GM19438 (cell line): ENCODE data around the gene ZDHHC11B.
"Not testable (repeated sequence)": the region's sequence is repeated elsewhere in the genome, so short reads cannot be mapped to it uniquely, and the experiment has no call there.

ENCODE experiments used
- ATAC-seq: cut with Tn5 transposase; IDR thresholded peaks from one replicate; pipeline ENCODE4 v1.9.1; 2021; ENCODE audit warnings: low read depth; ENCODE audit not compliant: unreplicated experiment

The ZDHHC11B gene, protein sequence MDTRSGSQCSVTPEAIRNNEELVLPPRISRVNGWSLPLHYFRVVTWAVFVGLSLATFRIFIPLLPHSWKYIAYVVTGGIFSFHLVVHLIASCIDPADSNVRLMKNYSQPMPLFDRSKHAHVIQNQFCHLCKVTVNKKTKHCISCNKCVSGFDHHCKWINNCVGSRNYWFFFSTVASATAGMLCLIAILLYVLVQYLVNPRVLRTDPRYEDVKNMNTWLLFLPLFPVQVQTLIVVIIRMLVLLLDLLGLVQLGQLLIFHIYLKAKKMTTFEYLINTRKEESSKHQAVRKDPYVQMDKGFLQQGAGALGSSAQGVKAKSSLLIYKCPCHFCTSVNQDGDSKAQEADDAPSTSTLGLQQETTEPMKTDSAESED

DNA sequence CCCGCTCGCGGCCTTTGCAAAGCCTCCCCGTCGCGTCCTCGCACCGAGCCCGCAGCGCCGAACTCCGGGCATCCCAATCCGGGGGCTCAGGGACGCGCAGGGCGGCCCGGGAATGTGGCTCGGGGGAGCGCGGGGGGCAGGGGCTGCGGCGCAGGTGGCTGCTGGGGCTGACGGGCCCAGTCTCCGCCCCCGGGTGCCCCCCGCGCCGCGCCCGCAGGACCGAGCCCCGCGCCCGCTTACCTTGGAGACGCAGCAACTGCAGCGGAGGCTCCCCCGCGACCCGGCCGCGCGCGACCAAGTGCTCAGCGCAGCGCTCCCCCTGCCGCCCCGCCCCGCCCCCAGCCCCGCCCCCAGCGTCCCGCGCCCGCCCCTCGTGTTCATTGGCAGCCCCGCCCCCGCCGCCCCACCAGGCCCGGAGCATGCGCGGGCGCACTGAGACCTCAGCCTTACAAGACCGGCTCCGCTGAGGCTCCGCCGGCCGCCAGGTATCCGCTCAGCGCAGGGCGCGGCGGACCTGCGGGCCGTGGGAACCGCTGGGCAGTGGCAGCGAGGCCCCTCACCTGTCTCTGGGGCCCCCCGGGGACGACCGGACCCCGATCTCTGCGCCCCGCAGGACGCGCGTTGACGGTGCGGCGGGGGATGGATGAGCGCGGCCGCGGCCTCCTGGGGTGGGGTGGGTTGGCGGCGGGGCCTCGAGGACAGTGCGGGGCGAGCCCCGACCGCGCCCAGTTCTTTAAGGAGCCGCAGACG, at the start of gene ZDHHC11B:
Gene ZDHHC11B (minus strand): TSS at position 302 of the 750 bp plus-strand sequence. CDS start 17,810 bp downstream, outside the sequence.
- ATAC-seq = peak; percentile 67

DNA sequence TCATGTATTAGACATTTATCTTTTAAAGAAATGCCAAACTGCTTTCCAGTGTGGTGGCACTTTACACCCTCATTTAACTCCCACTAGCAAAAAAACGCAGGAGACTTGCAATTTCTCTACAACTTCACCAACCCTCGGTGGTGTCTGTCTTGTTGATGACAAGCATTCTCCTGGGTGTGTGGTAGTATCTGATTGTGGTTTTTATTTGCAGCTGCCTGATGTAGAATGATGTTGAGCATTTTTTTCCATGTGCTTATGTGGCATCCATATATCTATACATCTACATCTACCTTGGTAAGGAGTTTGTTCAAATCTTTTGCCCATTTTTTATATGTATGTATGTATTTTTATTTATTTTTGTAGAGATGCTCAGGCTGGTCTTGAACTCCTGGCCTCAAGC, 49.5 kb upstream of the ZDHHC11B start:
- not testable (repeated sequence) for ATAC-seq

DNA sequence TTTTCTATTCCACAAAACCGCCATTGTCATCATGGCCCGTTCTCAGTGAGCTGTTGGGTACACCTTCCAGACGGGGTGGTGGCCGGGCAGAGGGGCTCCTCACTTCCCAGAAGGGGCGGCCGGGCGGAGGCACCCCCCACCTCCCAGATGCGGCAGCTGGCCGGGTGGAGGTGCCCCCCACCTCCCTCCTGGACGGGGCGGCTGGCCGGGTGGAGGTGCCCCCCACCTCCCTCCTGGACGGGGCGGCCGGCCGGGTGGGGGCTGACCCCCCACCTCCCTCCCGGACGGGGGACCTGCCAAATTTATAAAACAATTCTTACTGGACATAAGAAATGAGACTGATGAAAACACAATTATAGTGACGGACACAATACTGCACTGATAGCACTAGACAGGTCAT, 43.7 kb upstream of the ZDHHC11B start:
- ATAC-seq = not testable (repeated sequence)

DNA sequence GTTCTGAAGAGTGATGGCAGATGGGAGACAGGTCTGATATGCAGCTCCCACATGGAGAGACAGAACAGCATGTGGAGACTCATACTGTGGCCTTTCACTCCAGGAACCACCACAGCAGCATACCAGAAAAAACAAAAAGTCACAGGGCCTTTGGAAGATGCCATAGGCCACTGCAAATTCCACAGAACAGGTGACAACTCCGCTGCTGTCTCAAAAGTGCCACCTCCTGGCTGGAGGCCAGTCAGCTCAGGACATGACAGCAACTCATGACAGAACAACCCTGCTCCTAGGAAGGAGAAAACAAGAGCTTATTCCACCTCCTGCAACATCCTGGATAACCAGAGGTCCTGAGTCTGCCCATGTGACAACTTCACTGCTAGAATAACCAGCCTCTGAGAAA, 41.0 kb upstream of the ZDHHC11B start:
- ATAC-seq = not testable (repeated sequence)

DNA sequence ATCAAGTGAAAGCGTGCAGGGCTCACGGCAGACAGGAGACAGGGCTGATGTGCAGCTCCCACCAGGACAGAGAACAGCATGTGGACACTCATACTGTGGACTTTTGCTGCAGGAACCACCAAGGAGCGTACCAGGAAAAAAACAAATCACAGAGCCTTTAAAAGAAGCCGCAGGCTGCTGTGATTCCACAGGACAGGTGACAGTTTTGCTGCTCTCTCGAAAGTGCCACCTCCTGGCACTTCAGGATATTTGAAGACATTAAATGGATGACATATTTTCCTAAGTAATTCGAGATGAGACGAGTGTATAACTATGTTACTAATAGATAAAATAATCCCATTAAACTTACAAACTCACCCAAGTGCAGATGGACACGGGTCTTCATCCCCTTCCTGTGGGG, 37.0 kb upstream of the ZDHHC11B start:
- no peak for ATAC-seq

DNA sequence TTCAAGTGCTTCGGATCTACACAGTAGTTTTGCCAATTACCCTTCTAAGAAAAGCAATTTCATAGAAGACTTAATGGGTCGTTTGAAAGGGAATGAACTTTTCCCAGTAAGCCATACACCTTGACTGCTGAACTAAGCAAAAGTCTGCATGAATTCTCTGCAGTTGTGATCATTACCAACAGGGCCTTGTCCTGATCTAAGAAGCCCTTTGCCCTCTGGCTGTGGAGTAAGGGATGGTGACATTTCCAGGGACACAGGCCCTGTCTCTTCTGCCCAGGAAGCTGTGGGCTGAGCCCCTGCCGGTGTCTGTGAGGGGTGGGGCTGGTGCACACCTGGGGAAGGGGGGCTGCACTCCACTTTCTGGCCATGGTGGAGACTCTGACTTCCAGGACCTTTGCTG, 35.7 kb upstream of the ZDHHC11B start:
- no peak for ATAC-seq

DNA sequence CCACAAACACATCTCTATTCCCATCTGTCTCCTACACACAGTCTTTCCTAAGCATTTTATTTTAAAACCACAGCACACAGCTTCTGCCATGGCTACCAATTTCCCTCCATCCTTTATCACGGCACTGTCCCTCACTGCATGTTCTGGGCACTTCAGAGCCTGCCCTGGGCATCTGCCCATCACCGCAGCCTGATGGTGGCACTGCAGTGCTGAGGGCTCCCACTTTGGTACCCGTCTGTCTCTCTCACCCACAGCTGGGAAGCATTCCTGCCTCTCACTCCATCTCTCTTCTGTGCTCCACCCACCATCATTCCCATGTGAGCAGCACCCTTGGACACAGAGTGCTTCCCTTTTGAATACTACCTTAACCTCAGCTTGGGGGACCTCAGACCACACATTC, 34.5 kb upstream of the ZDHHC11B start:
- ATAC-seq = no peak

DNA sequence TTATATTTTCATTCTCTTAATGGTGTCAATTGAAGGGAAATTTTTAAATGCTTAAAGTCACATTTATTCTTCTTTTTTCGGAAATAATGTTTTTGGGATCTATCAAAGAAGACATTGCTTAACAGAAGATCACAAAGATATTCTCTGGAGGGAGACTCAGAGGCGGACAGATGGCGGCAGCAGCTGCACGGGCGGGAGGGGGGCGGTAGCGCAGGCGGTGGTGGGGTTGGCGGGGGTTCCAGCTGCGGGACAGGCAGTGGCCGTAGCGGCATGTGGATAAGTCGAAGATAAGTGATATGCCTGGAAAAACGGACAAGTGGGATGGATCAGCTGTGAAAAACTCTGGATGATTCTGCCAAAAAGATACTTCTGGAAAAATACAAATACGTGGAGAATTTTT, 31.6 kb upstream of the ZDHHC11B start:
- ATAC-seq = no peak

DNA sequence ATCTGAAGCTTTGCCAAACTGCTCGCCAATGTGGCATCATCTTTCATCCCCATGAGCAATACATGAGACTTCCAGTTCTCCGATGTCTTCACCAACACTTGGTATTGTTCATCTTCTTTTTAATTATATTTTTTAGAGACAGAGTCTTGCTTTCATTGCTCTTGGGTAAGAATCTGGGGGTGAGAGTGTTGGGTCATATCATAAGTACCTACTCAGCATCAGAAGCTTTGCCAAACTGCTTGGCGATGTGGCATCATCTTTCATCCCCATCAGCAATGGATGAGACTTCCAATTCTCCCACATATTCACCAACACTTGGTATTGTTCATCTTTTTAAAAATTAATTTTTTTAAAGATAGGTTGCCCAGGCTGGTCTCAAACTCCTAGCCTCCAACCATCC, 30.9 kb upstream of the ZDHHC11B start:
- no peak for ATAC-seq

DNA sequence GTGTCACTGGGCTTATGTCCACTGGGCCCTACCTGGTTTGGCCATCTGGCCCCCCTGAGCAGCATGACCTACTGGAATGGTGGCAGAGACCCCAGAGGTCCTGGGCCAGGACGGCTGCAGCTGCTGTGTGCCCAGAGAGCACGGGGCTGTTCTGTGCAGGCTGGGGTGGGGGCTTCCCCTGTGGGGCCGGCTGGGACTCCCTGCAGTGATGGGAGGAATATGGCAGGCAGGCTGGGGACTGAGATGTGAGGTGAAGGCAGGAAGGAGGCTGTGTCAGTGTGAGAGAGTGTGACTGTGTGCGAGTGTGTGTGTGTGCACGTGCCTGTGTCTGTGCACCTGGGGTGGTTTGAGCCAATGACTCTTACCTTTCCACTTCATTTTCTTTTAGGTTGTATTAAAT, 29.0 kb upstream of the ZDHHC11B start:
- not testable (repeated sequence) for ATAC-seq

DNA sequence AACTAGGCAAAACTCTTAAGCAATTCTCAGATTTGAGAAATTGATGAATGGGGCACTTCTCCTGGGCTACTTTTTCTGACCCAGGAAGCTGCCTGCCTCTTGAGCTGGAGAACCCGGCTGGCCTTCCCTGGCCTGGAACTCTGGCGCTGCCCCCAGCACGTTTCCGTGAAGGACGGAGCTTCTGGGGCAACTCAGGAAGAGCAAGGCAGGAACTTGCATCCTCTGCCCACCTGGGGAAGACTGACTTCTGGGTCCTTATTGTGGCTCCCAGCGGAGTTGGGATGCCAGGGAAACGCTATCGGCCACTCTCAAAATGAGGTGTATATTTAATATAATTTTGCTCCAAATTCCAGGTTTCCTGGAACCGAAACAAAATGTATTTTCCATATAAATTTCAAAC, 26.9 kb upstream of the ZDHHC11B start:
- ATAC-seq = not testable (repeated sequence)

DNA sequence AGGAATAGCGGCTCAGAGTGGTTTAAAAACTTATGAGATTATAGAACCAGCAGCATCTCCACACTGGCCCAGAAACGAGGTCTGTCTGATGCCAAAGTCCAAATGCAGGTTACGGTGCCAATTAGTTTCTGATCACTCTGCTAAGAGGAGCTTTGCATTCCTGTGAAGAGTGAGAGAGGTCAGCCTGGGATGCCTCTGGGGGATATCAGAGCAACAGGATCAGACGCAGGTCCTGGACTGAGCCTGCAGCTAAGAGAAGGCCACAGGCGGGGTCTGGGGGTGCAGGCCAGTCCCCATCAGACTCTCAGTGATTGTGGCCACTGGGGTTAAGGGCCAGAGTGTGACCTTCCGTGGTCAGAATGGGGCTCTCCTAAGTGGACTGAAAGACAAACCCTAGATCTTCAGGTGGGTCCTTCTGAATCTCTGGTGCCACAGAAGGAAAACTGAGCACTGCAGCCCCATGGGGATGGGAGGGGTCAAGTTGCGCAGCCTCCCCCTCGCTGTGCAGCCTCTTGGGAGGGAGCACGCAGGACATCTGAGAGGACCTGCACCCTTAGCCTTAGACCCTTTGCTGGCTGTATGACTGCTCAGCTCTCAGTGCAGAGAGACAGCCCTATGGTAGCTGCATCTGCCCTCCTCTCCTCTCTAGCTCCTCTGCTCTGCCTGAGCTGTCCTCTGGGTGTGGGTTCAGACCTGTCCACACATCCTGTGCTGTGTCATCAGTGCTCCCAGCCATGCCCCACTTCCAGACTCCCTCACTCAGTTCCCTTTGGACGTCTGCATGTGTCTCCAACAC, 23.4 kb upstream of the ZDHHC11B start:
- not testable (repeated sequence) for ATAC-seq

DNA sequence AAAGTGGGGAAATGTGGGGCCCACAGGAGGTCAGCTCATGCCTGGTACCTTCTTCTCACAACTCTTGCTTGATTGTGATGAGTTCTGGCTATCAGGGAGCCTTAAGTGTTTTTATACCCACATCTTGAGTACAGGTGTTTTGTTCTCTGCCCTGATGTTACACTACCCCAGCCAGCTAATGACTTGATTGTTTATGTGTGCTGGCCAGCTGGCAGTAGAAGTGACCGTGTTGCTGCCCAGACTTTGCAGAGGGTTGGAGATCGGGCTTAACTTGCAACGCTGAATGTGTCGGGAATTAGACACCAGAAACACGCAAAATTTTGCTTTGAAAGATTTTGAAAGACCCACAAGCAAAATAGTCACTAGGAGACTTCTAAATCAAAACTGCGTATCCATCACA, 16.9 kb upstream of the ZDHHC11B start:
- no peak for ATAC-seq

DNA sequence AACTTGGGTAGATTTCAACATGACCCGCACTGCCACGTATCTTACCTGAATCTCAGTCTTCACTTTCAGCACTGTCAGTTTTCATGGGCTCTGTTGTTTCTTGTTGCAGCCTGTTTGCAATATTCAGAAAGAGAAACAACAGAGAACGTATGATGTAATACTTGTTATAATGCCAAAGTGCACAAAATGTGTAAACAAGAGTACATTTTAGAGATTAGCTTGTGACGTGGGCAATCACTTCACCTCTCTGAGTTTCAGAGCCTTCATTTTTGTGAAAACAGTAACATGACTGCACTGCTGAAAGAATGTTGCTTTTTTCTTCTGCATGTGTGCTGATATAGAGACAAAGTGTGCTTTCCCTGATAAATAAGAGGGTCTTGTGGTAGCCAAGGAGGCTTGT, 16.5 kb upstream of the ZDHHC11B start:
- not testable (repeated sequence) for ATAC-seq

DNA sequence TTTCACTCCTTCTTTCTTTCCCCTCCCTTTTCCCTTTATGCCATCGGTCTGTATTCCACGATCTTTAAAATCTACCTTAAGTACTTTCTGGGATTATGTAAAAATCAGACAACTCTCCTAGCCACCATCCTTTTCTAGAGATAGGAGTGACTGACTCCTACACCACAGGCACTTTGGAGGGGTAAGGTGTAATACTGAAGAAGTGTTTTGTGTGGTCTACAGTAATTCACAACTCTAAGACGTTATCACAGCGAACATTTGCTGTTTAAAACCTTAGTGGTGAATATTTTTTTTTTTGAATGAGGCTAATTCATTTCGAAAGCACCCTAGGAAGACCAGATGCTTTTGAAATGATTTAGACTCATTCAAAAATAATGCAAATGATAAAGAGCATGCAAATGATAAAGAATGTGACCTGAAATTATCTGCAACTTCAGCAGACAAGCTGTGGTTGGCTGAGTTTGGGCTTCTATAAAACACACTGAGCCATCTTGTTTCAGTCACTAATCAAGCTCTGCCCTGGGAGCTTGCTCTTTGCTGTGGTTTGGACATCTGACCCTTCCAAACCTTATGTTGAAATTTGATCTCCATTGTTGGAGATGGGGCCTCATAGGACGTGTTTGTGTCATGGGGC, 14.1 kb upstream of the ZDHHC11B start:
- ATAC-seq = not testable (repeated sequence)

DNA sequence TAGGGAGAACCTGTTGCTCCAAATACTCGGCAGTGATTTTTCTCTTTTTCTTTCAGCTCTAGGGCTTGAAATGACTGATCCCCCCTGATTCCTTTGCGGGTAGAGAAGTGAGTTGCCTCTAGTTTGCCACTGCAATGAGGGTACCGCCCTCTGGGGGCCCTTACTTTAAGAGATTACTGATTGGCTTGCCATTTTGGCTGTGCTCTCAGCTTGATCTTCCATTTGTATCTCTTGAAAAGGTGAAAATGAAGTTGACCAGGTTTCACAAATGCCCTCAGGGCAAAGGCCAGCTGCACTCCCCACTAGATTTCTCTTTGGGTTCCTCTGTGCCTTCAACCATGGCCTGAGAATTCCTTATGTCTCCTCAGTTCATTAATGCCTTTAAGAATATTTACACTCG, 13.5 kb upstream of the ZDHHC11B start:
- not testable (repeated sequence) for ATAC-seq

DNA sequence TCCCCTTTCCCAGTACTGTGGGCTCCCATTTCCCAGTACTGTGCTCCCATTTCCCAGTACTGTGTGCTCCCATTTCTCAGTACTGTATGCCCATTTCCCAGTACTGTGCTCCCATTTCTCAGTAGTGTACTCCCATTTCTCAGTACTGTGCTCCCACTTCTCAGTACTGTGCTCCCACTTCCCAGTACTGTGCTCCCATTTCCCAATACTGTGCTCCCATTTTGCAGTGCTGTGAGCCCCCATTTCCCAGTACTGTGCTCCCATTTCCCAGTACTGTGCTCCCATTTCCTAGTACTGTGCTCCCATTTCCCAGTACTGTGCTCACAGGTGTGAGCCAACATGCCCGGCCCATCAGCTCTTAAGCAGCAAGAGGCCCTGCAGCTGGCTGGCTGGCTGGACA, 11.3 kb upstream of the ZDHHC11B start:
- not testable (repeated sequence) for ATAC-seq

DNA sequence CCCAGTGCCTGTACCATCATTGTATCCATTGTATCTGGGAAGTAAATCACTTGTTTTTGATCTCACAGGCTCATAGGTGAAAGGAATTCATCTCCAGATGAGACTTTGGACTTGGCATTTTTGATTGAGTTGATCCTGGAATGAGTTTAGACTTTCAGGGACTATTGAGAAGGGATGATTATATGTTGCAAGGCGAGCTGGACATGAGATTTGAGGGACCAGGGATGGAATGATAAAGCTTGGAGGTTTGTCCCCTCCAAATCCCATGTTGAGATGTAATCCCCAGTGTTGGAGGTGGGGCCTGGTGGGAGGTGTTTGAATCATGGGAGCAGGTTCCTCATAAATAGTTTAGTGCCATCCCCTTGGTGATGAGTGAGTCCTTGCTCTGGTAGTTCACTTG, 10.4 kb upstream of the ZDHHC11B start:
- not testable (repeated sequence) for ATAC-seq

DNA sequence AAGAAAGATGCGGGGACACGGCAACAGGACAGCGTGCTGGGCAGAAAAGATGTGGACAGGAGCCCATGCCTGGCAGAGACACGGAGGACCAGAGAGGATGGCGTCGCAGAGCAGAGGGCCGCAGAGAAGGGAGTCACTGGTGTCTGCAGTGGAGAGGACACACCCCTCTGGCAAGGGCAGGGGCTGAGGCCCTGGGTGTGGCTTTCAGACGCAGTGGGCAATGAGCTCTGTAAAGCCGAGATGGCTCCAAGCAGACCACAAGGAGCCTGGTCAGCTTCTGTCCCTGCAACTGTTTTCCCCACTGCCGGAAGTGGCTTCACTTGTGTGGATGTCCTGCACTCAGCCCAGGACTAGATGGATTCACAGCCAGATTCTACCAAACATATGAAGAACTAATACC, 4.2 kb upstream of the ZDHHC11B start:
- not testable (repeated sequence) for ATAC-seq

DNA sequence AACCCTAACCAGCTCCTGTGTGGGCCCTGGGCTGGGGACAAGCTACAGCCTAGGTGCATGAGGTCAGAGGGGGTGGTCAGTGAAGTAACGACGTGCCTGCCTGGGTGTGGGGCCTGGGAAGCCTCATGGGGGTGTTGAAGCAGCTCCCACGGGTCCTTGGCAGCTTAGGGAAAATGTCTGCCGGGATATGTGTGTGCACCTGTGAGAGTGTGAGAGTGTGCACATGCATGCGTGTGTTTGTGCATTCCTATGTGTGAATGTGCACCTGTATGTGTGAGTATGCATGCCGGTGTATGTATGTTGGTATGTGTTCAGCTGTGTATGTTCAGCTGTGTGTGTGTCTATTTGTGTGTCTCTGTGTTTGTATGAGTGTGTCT, 3.3 kb upstream of the ZDHHC11B start:
- ATAC-seq = not testable (repeated sequence)
